GM21529 (cell line): Measurements from ENCODE around the gene PATJ.

Experiments
- ATAC-seq: cut with Tn5 transposase; IDR thresholded peaks from one replicate; pipeline ENCODE4 v1.9.1; 2021; ENCODE audit not compliant: unreplicated experiment

PATJ gene

DNA sequence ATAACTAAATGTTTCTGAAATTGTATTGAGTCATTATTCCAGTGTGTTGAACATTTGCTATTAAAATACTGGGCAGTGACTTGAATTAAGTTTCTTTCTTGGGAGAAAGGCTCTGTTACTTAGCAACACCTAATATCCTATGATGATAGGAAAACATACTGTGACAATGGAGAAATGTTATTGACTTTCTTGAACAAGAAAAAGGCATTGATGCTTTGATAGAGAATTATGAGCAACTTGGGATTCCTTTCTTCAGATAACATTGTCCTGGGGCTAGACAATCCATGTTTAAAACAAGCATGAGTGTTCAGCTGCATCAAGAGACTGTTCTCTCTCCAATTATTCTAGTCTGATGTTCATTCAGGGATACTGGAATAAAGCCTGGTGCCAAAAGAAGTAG lies 236.5 kb downstream of the PATJ start:
- no peak for ATAC-seq

DNA sequence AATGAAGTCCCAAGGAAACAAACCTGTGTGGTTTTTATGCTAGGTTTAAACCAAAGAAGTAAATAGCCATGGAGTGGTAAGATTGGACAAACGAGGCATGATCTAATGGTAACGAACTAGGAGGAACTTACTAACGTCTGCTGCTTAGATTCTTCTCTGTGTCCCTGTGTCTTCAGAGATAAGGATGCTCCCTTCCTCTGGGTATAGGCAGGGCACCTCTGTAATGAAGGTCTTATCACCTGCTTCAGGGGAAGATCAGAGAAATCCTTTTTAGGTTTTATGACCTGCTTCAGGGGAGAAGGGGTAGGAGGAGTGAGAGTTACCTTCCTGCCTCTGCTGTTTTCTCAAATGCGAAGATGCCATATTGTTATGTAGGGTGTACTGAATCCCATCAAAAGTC lies 237.4 kb downstream of the PATJ start:
- no peak for ATAC-seq

DNA sequence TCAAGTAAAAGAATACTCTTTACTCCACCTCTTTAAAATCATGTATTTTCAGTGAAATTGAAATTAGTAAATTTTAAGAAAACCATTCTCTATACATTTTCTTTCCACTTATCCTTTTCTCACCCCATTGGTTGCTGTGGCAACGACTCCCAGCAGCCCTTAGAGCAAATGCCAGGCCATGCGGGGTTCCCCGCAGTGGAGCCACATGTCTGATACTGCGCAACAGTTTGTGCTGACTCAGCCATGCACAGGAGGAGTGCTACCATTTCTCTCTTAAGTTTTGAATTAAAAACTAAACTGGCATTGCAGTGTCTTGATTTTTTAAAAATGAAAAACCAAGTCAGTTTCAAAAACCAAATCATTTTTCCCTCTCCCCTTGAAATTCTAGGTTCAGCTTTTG lies 238.3 kb downstream of the PATJ start:
- ATAC-seq = no peak

DNA sequence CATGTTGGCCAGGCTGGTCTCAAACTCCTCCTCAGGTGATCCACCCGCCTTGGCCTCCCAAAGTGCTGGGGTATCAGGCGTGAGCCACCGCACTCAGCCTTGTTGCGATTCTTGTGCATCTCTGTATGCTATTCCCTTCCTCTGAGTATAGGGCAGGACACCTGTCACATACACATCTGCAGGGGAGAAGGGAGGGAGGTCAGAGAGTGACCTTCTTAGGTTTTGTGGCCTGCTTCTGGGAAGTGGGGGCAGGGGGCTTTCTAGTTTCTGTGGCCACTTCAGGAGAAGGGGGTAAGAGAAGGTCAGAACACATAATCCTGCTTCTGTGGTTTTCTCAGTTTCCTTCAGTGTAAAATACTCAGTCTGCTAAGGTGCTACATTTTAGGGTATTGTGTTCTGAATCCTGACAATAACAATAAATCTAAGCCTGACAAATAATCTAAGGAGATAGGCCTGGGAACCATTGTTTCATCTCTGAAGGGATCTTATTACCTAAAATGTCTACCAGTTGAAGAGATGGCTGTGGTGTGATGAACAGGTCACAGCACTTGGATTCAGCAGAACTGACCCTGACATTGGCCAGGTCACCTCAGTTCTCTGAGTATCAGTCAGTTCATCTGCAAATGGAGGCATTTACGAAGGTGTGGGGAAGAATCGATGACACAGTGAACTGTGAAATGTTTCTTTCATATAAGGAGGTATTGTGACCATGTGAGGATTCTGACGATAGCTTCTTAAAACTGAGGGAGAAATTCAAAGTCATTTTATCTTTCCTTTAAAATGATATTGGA lies 239.8 kb downstream of the PATJ start:
- ATAC-seq = no peak

DNA sequence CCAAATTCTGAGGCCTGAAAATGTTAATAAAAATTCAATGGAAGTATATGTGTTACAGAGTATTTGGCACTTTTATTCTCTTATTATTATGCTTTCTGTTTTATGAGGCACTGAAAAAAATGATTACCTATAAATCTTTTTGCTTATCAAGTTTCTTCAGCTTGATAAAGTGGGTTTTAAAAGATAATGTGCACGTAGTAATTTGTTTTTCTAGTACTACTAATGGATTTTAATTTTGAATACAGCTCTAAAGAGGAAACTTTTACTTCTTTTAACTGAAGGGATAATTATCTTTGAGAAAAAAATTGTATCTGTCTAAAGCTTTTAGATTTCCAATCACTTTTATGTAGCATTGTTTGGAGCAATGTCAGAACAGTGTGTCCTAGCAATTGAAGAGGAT lies 241.0 kb downstream of the PATJ start:
- ATAC-seq = no peak

DNA sequence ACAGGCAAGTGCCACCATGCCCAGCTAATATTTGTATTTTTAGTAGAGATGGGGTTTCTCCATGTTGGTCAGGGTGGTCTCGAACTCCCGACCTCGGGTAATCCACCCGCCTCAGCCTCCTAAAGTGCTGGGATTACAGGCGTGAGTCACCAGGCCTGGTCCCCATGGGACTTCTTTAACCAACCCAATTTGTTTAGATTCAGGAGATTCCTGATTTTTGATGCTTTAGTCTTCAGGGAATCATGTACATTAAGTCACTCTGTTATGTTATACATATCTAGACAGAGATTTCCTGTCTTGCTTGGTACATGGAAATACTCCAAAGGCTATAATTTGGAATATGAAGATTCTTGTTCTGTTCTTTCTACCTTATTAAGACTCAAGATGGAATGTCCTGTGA lies 250.0 kb downstream of the PATJ start:
- no peak for ATAC-seq

DNA sequence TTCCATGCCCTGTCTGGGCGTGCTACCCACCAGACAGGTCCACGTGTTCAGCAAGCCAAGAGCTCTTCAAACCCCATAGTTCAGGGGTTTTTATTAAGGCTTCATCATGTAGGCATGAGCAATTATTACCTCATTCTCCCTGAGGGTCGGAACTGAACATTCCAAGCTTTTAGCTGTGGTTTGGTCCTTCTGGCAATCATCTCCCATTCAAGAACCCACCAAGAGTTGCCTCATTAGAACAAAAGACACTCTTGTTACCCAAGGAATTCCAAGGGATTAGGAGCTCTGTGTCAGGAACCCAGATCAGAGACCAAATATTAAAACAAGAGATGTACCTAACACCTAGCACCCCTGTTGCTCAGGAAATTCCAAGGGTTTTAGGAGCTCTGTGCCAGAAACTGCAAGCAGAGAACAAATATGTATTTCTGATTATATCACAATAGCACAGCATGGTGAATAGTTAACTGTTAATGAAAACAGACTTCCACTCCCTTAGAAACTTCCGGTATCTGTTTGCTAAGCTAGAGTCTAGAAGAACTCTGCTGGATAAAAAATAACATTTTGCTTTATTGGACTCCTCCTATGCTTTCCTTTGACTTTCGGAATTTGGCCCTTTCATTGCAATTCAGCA lies 251.2 kb downstream of the PATJ start:
- no peak for ATAC-seq

DNA sequence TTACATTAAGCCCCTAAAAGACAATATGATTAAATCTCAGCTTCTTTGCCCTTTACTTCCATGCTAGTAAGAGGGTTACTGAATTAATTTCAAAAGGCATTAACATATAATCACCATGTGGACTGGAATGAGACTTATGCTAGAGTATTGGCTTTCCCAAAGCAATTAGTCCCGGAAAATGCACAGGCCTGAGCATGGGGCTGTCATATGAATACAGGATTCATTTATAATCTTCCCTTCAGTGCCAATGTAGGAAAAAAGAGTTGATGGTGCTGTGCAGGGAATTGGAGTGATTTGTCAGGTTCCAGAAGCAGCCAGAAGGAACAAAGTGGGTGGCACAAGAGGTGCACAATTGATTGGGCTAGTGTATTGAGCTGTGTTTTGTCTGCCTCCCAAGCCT lies 253.4 kb downstream of the PATJ start:
- ATAC-seq = no peak

DNA sequence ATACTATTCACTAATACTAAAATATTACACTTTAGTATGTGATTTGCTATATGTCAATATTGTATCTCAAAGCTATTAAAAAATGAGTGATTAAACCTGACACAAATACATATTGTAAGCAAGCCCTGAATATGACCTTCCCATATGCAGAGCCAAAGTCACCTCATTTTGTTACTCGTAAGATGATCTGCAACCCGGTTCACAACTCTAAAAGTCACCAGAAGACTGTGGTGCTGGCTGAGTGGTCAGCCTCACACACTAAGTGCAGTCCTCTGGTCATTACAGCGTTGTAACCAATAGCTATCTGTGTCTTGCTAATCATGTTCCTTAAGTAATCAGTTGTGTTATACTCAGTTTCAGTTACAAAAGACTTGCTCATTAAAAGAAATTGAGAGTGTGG lies 254.8 kb downstream of the PATJ start:
- no peak for ATAC-seq

DNA sequence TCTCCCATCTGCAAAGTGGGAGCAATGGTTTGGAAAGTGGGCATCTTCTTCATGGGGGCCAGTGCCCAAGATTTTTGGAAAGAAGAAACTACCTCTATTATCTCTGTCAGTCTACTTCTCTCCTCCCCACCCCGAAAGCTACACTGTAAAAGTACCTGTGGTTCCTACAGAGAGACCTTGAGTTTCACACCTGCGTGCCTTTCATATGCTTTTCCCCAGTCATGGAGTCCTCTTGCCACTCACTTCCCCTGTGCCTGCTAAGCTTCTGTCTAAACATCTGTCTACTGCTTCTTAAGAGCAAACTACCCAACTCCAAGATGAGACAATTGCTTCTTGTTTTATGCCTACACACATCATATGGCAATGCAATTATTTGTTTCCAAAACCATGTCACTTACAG lies 261.5 kb downstream of the PATJ start:
- ATAC-seq = no peak

DNA sequence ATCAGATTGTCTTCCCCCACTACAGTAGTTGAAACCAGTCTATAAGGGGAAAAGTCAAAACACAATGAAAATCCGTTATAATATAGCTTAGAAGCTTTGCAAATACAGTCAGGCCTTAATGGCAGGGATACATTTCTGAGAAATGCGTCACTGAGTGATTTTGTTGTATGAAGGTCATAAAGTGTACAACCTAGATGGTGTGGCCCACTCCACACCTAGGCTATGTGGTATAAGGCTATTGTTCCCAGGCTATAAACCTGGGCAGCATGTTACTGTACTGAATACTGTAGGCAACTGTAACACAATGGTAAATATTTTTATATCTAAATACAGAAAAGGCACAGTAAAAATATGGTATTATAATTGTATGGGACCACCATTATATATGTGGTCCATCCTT lies 264.4 kb downstream of the PATJ start:
- ATAC-seq = no peak

DNA sequence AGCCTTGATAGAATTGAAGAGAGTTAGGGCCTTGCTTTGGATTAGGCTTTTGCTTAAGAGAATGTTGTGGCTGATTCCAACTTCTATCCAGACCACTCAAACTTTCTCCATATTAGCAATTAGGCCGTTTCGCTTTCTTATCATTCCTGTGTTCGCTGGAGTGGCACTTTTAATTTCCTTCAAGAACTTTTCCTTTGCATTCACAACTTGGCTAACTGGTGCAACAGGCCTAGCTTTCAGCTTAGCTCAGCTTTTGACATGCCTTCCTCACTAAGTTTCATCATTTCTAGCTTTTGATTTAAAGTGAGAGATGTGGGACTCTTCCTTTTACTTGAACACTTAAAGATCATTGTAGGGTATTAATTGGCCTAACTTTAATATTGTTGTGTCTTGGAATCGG lies 268.7 kb downstream of the PATJ start:
- ATAC-seq = no peak

DNA sequence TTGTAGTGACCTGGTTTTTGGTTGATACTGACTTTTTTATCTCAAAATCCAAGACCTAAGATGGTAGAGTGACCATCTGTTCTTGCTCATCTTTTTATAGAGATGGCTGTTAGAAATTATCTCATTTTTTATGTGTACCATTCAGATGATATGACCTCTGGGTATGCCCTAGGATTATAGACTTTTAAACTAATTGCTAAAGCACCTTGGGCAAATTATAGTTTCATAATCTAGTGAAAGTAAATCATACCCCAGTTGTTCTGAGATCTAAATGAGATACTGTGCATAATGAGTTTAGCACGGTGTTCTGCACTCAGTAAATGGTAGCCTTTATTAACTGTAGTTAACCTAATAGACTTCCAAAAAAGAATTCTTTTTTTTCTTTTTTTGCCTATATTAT lies 269.8 kb downstream of the PATJ start:
- no peak for ATAC-seq

DNA sequence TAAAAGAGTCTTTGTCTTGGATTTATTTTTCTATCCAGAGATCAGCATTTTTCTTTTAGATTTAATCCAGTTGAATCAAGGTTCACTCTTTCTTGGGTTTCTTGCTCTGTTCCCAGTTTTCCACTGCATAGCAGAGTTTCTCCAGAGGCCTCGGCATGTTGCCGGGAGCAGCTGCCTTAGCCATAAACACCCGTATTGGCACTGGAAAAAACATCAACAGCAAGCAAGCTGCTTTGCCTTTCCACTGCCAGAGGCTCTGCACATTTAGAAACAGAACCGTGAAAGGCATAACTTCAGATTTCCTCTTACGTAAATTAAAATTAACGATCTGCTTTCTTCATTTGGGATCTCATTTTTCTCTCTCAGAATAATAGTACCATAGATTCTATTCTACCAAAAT lies 270.6 kb downstream of the PATJ start:
- no peak for ATAC-seq

DNA sequence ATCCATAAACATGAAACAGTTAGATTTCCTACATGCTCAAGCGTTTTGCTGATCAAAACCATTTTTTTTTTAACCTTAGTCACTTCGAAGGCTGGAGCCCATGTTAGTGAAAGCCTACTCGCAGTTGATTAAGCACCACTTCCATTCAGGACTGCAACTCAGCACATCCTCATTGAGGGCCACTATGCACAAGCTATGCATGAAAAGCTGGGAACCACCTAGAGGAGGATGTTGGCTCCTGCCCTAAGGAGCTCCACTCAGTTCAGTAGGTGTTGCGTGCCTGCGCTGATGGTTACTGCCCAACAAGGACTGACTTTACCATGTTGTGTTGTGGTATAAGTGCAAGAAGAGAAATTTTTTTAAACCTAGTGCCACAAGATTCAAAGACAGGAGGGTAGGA lies 271.0 kb downstream of the PATJ start:
- no peak for ATAC-seq

DNA sequence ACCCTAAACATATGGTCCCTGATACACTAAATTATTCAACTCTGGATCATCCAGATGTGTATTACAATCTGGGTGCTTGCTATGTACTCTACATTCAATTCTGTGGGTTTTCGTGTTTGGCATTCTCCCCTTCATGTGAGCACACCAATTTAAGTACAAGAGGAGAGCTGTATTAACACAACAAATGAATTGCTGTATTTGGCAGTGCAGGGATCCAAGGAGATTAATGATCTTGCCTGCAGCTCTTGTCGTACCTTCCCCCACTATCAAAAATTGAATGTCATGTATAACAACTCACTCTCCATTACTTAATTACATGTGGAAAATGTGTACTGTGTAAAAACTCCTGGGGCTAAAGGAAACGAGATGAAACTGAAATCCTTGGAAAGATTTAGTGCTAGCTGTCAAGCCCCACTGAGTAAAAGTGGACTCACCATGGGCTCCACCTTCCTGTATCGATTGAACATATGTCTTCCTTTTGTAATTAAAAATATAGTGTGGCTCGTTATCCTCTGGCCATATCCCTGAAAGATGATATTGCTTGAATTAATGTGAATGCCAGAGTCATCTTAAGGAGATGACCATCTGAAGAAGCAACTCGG lies 280.2 kb downstream of the PATJ start:
- ATAC-seq = no peak

DNA sequence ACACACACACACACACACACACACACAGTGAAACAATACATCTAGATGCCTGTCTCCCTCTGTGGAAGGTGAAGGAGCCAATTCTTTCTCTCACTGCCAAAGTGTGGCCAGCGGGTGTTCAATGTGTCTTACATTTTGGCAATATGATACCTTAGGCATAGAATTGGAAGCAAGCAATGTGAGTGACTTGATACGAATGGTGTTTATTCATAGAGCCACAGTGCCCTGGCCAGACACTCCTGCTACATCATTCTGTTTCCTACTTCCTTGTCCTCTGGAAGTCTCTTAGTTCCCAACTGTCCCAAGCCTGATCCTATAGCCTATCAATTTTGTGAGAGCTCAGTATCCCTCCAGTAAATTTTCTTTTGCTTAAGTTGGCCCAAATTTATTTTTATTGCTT lies 282.4 kb downstream of the PATJ start:
- ATAC-seq = no peak

DNA sequence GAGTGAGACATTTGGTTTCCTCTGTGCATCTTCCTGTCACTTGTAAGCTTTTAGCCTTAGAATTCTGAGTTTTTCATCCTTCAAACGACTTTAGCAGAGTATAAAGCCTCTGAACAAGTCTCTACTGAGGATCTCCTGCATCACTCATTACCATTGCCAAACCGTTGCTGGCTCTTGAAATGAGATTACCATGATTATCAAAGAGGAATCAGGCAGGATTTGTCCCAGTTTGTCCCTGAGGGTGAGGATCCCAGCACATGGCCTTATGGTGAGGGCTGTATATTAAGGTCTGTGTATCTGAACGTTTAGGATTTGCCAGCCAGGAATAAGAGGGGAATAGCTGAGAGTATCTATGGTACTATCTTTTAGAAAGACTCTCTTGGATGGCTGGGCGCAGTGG lies 282.9 kb downstream of the PATJ start:
- ATAC-seq = no peak

DNA sequence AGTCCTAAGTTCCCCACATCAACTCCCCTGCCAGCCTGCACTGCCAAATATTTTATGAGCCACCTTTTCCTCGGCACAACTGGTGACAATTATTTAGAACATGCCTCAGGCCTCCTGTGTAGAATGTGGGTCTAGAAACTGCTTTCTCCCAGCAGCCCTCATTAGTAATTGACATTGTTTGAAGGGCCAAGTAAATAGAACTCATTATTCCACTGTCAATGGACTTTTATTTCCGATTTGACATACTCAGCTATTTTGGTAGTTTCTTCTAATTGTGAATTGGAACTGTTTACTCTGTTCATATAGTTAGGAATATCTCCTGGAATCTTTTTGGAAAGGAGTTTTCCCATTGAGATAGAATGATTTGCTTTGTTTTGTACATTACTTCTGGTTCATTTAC lies 283.6 kb downstream of the PATJ start:
- no peak for ATAC-seq

DNA sequence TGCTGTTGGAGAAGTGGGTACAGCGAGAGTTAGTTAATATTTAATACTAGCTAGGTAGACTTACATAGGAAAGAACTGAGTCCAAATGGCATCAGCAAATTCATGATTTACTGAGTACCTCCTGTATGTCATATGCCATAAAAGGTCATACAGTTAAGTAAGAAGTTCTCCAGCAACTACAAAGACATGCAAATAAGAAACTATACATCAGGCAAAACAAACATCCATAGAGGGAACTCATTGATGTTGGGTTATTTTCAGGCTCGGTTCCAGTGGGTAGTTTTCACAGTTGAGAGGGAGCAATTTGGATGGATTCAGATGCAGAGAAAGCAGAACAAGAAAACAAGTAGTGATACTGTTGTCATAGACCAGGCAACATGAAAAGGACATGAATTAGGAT lies 287.4 kb downstream of the PATJ start:
- no peak for ATAC-seq

DNA sequence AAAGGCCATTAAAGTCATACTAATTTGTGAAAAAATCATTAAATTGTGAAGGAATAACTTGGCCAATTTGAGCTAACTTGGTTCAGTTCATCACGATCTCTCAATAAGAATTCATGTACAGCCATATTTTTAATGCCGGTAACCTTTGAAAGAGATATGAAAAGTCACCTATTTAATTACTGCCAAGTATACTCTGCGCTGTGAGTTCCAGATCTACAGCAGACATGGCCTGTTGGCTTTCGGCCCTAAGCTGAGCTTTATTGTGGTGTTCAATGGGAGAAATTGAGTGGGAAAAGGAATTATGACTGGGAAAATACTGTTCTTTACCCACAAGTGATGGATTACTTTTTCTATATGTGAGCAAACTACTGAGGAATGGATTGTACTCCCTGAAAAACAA lies 292.5 kb downstream of the PATJ start:
- ATAC-seq = no peak

DNA sequence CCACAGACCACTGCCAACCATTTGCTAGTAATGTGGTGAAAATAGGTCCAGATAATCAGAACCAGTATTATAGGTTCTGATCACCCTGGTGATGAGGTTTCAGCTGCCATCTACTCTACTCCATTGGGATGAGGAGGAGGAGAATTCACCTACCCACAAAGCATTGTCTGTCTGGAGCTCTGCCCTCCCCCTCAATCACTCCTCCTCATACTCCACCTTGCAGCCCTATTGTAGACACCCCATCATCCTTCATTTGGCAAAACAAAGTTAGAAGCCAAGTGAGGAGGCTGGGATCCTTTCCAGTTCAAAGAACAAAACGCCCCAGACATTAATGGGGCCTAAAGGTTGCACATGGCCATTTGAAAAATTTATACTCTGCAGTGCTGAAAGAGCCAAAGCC lies 295.0 kb downstream of the PATJ start:
- no peak for ATAC-seq
